ENCODE results near the gene RELA. TPM values are rescaled to one million over a fixed set of nuclear protein-coding genes. Genes with fewer than 3 reads are reported as not detected.

RELA gene
- total RNA-seq, result 10 to 100 TPM; 47.3 to 78.8 (median 63.9) TPM

DNA sequence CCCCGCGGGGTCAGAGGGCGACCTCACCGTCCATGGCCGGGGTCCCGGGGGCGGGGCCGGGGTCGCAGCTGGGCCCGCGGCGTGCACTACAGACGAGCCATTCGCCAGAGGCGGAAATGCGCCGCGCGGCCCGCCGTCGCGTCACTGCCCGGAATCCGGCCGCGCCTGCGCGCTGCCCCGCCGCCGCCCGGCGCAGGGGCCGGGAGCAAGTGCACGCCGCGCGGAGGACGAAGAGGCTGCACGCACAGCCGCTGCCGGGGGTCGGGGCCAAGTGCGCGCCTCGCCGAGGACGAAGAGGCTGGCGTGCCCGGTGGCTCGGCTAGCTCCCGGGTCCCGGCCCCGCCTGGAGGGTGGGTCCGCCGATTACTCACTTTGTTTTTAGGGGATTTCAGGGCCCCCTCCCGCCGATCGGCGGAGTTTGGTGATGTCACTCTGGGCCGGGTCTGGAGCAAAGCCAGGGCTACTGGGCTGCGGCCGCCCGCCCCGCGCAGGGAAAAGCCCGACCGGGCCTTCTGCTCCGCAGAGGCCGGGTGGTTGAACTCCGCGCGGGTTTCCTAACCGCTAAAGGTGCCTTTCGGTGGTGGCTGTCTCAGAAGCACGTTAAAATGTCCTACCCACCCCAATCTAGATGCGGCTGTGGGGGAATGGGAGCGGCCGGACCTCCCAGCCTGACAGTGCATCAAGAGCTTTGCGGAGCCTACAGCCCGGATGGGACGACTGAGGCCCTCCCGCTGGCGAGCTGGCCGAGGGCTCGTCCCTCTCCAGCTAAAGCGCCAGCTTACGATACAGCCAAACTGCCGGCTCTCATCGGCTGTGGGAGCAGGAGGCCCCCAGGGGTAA lies at the start of gene RELA:
TSS of gene RELA (minus strand) at position 118 of the 840 bp plus-strand sequence. CDS start at position 34, 84 bp downstream.
- peak; percentile 91 for ATAC-seq
- peak; percentile 79 for TF ChIP-seq POLR2AphosphoS5 (IDR thresholded peaks at IDR 0.05)
- TF ChIP-seq EP300 (IDR thresholded peaks at IDR 0.05), result no peak
- TF ChIP-seq, protein P1, sequence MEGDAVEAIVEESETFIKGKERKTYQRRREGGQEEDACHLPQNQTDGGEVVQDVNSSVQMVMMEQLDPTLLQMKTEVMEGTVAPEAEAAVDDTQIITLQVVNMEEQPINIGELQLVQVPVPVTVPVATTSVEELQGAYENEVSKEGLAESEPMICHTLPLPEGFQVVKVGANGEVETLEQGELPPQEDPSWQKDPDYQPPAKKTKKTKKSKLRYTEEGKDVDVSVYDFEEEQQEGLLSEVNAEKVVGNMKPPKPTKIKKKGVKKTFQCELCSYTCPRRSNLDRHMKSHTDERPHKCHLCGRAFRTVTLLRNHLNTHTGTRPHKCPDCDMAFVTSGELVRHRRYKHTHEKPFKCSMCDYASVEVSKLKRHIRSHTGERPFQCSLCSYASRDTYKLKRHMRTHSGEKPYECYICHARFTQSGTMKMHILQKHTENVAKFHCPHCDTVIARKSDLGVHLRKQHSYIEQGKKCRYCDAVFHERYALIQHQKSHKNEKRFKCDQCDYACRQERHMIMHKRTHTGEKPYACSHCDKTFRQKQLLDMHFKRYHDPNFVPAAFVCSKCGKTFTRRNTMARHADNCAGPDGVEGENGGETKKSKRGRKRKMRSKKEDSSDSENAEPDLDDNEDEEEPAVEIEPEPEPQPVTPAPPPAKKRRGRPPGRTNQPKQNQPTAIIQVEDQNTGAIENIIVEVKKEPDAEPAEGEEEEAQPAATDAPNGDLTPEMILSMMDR (IDR thresholded peaks at IDR 0.05), result peak in 2 of 4 experiments; percentile 46 to 59
- peak; percentile 82 to 87 for TF ChIP-seq POLR2A (IDR thresholded peaks at IDR 0.05)
- no CpG with 5 or more reads among the region's 91 CpGs for WGBS, 2 donors (ENCODE audit: low coverage in 1 of 2)
- H3K4me3 ChIP-seq, result peak within 1 kb of the TSS; percentile 80 to 87
- no peaks in the 10 kb centered on the region for H3K27me3 ChIP-seq
- peaks cover 0 to 37% of the 10 kb centered on the region in 2 donors for H3K36me3 ChIP-seq
- peak within 1 kb of the TSS; percentile 86 to 100 (median 98) for H3K27ac ChIP-seq
- H3K9me3 ChIP-seq, result no peaks in the 10 kb centered on the region
- peaks cover 9 to 48% (median 18%) of the 10 kb centered on the region in 3 donors for H3K4me1 ChIP-seq

DNA sequence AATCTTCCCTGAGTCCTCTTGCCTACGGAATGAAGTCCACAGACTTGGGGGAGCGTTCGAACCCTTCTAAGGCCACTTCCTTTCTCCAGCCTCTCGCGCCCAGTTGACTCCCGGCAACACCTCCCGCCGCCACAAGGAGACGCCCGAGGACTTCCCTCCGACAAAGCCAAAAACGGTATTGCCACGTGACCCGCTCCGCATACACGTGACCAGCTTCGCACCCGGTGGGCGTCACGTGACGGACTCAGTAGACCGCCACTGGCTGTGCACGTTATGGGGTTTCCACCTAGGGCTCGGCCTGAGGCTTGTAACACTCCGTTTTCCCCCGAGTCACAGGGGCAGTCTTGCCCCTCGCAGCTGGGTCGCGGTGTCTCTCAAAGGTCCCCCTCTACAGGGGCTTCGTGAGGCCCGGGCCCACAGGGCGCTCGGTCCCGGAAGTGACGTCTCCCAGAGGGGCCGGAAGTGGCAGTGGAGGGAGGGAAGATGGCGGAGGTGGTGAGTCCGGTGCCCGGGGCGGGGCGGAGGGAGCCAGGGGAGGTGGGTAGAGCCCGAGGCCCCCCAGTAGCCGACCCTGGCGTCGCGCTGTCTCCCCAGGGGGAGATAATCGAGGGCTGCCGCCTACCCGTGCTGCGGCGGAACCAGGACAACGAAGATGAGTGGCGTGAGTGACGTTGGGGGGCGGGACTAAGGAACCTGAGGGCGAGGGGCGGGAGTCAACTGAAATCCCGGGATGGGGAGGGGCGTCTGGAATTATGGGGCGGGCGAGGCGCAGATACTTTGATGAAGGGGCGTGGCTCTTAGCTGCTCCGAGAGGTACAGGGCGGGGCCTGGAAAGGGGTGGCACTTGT lies 49.3 kb upstream of the RELA start, which contains the start of gene KAT5:
TSS of gene KAT5 (plus strand) at position 468 of the 848 bp plus-strand sequence. CDS start at position 484, 16 bp downstream.
- H3K4me1 ChIP-seq, result peaks cover 0 to 35% (median 8%) of the 10 kb centered on the region in 3 donors
- no peaks in the 10 kb centered on the region for H3K27me3 ChIP-seq
- peak within 1 kb of the TSS; percentile 90 to 100 (median 100) for H3K27ac ChIP-seq
- peak; percentile 91 for ATAC-seq
- peak within 1 kb of the TSS; percentile 49 to 88 for H3K4me3 ChIP-seq
- H3K9me3 ChIP-seq, result no peaks in the 10 kb centered on the region
- WGBS, 2 donors (ENCODE audit: low coverage in 1 of 2), result 1 to 3% methylated on average over 12 to 22 of the region's 65 CpGs
- H3K36me3 ChIP-seq, result peaks cover 2 to 43% of the 10 kb centered on the region in 2 donors
- TF ChIP-seq POLR2A (IDR thresholded peaks at IDR 0.05) (peak; percentile 77 to 80), POLR2AphosphoS5 (IDR thresholded peaks at IDR 0.05) (peak; percentile 91), EP300 (IDR thresholded peaks at IDR 0.05) (no peak)
- TF ChIP-seq, protein P1 (IDR thresholded peaks at IDR 0.05), result peak in 3 of 4 experiments; percentile 98 to 100 (median 100)

DNA sequence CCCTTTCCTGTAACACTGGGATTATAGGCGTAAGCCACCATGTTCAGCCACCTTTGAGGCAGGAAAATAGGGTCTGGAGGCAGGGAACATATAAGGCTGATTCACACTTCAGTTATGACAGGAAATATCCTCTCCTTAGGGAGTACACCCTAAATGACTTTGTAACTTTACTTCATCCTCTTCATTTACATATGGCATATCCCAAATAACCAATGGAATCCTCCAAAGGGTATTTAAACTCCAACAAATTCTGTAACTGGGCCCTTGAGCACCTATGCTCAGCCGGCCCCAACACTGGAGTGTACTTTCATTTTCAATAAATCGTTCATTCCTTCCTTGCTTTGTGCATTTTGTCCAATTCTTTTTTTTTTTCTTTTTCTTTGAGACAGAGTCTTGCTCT lies 47.7 kb upstream of the RELA start:
- no peak overlapping the region for H3K4me3 ChIP-seq
- peaks cover 2 to 27% of the 10 kb centered on the region in 2 donors for H3K36me3 ChIP-seq
- TF ChIP-seq POLR2A (IDR thresholded peaks at IDR 0.05) (no peak), EP300 (IDR thresholded peaks at IDR 0.05) (no peak)
- TF ChIP-seq, protein P1 (IDR thresholded peaks at IDR 0.05), result no peak
- WGBS, 2 donors (ENCODE audit: low coverage in 1 of 2), result 67 to 78% methylated on average over 1 to 3 of the region's 3 CpGs
- H3K9me3 ChIP-seq, result no peaks in the 10 kb centered on the region
- peaks cover 0 to 35% (median 8%) of the 10 kb centered on the region in 3 donors for H3K4me1 ChIP-seq
- no peaks in the 10 kb centered on the region for H3K27me3 ChIP-seq
- H3K27ac ChIP-seq, result peak overlapping the region in 2 of 4 donors; percentile 99 to 100
- no peak for ATAC-seq

DNA sequence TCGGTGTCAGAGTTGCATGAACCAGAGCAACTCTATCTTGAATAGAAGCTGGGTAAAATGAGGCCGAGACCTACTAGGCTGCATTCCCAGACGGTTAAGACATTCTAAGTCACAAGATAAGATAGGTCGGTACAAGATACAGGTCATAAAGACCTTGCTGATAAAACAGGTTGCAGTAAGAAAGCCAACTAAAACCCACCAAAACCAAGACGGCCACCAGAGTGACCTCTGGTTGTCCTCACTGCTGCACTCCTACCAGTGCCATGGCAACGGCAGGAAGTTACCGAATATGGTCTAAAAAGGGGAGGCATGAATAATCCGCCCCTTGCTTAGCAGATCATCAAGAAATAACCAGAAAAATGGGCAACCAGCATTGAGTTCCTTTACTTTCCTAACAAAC lies 46.9 kb upstream of the RELA start:
- TF ChIP-seq, protein P1 (IDR thresholded peaks at IDR 0.05), result no peak
- no peak for TF ChIP-seq POLR2AphosphoS5 (IDR thresholded peaks at IDR 0.05)
- no peak for TF ChIP-seq EP300 (IDR thresholded peaks at IDR 0.05)
- no peak for TF ChIP-seq POLR2A (IDR thresholded peaks at IDR 0.05)
- Histone ChIP-seq H3K36me3 (peaks cover 1 to 19% of the 10 kb centered on the region in 2 donors), H3K4me3 (no peak overlapping the region), H3K27ac (no peak overlapping the region), H3K4me1 (peaks cover 0 to 35% (median 8%) of the 10 kb centered on the region in 3 donors), H3K9me3 (no peaks in the 10 kb centered on the region), H3K27me3 (no peaks in the 10 kb centered on the region)
- no peak for ATAC-seq
- WGBS, 2 donors (ENCODE audit: low coverage in 1 of 2), result 49 to 72% methylated on average over 4 to 7 of the region's 8 CpGs

Data from gastroesophageal sphincter (tissue), 4 donors.